EH (cell line): Measurements from ENCODE around the gene MYOM3.

Experiments used
- DNase-seq: peaks from one replicate; pipeline ENCODE4 v3.0.0-alpha.2; 2015; ENCODE audit warnings: low read depth

Gene MYOM3

DNA sequence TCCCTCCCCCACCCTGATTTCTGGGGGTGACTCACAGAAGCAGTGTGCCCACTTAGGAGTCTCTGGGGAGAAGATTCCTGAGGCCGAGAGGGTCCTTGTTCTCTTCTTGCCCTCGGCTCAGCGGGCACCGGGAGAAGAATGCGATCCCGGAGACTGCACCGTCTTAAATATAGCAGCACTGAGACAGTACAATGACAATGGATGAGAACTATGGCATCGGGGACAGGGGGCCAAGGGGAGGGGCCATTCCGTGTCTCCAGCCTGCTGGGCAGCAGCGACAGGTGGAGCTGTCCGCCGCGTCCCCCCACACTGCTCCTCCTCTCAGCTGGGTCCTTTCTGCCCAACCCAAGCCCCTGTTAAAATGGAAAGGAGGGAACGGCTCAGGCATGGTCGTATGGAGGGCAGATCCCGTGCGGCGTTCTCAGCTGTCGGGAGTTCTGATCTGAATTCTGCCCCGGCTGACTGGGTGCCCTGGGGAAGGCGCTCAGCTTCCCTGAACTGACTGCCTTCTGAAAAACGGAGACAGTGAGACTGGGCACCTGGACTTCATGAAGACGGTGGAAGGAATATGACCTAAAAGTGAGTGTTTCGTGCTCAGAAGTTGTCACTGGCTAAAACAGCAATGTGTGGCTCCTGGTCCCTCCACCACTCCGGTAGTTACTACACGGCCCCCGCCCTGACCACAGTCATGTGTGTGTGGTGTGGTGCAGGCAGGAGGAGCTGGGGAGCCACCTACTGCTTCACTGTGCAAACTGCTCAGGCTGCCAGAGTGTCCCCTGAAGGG lies at the start of gene MYOM3:
Gene MYOM3, minus strand, starts transcription at position 140 of the 784 bp plus-strand sequence. CDS start 3,499 bp downstream, outside the sequence.
- DNase-seq = peak; percentile 71

GRCh38 chr1:24161270-24161669 lies 49.3 kb upstream of the MYOM3 start:
- DNase-seq = no peak

DNA sequence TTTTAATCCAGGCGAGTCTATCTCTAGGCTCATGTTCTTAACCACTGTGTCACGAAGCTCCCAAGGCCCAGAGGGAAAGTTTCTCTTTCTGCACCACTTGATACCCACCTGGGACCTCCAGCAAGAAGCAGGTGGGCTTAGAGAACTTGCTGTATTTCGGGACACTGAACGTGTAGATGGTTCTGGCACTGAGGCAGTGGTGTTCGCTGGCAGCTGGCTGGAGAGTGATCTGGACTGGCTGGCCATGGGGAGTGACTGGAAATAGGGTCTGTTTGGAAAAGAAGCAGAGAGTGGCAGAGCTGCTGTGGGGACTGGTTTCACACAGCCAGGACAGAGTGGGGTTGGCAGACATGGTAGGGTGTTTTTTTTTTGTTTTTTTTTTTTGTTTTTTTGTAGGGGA lies 47.4 kb upstream of the MYOM3 start:
- no peak for DNase-seq

DNA sequence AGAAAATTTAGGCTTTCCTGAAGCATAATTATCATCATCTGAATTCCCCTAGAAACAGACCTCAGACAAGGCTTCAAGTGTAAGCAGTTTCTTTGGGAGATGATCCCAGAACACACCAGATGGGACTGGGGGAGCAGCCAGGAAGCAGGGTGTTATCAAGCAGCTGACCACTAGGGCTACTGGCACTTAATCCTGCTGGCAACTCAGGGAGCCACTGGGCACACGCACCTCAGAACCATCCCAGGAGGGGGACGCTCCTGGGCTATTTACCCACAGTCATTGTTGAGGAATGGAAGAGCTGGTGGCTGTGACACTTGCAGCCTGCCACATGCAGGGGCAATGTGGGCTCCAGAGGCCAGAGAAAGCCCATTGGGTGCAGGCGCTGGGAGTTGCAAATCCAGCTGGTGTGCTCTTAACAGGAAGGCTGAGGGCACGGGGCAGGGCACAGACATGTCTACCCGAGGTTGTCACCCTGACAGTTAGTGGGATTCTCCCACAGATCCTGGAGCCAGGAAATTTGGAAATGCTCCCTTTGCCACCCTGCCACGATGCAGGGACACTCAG lies 46.1 kb upstream of the MYOM3 start:
- DNase-seq = peak; percentile 15

GRCh38 chr1:24156542-24157260 lies 44.8 kb upstream of the MYOM3 start:
- DNase-seq = no peak

DNA sequence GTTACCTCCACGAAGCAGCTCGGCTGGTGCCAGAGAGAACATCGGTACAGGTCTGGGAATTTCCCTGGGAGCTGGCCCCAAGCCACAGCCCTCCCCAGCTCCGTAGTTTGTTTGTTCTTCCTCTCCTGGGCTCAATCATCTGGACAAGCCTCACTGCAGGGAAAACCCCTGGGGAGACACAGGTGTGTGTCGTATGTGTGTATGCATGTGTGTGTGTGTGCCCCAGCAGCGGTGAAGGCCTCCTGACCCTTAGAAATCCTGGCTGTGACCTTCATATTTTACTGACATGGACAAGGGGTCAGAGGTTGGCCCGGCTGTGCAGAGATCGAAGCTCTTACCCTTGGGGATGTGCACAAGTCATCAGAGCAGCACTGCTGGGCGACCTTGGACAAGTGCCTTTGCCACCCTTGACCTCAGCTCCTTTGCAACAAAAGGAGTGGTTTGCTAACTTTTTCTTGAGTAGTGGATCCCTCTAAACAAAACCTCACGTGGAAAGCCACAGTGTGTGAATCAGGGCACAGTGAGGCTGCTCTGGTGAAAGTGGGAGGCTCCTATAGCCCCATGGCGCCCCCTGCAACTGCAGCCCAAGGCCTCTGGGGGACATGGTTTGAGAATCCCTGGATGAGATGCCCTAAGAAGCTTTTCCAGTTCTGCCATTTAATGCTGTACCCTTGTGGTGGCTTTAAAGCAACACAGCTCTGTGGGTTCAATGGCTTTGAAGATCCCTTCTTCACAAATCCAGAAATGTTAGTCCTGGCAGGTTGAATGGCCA lies 43.3 kb upstream of the MYOM3 start:
- no peak for DNase-seq

- DNase-seq = no peak
These were observed 42.3 kb upstream of the MYOM3 start for GRCh38 chr1:24154215-24154614.

DNA sequence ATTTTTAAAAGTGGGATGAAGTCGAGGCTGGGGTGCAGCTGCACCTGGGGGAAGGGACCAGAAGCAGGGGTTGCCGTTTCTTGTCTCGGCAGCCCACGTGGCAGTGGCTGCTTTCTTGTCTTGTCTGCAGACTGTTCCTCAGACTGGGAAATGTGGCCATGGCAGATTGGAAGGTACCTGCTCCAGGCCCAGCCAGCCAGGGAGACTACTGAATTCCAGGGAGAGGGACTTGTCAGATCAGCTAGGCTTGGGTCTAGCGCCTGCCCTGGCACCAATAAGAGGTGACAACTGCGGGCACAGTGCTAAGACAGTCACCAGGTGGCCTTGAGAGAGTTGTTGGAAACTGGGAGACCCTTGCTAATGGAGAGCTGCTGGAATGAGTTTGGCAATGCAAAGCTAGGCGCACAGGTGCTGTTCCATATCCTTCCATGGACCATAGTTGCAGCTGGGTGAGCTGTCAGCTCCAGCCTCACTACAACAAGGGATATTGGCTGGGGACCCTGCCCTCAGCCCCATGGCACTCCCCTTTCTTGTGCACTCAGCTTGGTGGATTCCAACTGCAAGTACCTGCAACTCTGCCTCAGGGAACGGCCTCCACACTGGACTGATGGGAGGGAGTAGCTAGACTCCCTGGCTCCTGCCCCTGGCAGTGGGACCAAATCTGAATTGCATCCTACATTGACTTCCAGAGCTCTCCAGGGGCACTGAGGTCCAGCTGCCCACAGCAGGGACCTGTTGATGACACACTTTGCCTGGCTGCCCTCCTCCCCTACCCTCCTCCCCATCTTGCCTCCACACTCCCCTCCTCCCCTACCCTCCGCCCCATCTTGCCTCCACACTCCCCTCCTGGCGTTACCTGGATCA lies 40.9 kb upstream of the MYOM3 start:
- DNase-seq = no peak

- no peak for DNase-seq
These were observed 39.2 kb upstream of the MYOM3 start for GRCh38 chr1:24151175-24151533.

- peak; percentile 74 for DNase-seq
These were observed 38.6 kb upstream of the MYOM3 start for GRCh38 chr1:24150234-24151174.

- DNase-seq = peak; percentile 76
These were observed 37.9 kb upstream of the MYOM3 start for GRCh38 chr1:24149866-24150233.

GRCh38 chr1:24147816-24148215 lies 35.9 kb upstream of the MYOM3 start:
- no peak for DNase-seq

DNA sequence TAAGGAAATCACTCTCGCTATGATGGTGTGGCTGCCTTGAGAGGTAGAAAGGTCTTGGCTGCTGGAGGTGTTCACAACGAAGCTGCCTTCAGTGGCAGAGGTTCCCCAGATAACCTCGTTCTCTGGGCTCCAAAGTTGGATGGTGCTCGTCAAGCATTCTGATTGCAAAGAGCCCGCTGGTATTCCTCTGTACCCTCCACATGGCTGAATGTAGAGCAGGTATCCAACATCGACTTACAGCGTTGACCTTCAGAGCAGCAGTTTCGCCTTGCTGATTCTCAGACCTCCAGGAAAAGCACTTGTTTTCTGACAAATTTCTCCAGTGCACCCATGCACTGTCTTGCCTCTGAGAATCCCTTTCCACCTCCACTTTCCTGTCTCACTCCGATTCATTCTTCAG lies 35.3 kb upstream of the MYOM3 start:
- DNase-seq = no peak

DNA sequence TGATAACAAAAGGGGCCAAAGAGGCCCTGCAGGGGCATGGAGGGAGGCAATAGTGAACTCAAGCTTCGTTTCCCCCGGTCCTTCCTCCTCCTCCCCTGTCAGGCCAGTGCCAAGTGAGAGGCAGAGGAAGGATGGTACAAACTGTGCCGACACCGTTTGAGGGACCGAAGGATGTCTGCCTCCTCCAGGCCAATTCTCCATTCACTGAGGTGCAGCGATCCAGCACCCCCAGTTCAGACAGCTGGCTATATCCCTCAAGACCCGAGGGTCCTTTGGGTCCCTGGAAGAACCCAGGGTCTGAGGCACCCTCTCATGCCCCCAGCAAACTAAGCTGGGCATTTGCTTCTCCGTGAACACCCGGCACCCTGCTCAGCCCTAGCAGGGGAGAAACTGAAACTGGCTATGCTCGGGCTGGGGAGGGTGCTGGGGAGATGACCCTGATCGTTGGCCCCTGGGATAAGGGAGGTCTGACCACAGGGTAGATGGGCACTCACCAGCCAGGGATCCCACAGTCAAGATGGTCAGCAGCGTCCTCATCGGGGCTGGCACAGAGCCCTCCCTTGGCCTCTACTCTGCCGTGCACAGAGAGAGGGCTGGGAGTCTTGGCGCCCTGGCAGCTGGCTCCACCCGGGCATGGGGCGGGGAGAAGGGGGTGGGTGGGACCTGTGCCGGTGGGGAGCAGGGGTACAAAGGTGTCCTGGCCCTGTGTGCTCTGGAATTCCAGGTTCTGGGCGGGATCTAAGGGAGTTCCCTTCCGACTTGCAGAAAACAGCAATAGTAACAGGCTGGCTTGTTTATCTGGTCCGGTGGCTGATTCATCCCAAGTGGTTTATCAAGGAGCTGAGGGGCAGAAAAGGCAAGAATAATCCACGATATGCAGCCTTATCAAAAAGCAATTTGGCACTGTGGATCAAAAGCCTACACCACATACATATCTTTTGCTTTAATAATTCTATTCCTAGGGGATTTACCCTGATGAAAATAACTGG lies 30.9 kb upstream of the MYOM3 start, which contains the start of gene IL22RA1:
Gene IL22RA1, minus strand, starts transcription at position 595 of the 989 bp plus-strand sequence. Its CDS starts 58 bp downstream, at position 537.
- peak; percentile 17 for DNase-seq

DNA sequence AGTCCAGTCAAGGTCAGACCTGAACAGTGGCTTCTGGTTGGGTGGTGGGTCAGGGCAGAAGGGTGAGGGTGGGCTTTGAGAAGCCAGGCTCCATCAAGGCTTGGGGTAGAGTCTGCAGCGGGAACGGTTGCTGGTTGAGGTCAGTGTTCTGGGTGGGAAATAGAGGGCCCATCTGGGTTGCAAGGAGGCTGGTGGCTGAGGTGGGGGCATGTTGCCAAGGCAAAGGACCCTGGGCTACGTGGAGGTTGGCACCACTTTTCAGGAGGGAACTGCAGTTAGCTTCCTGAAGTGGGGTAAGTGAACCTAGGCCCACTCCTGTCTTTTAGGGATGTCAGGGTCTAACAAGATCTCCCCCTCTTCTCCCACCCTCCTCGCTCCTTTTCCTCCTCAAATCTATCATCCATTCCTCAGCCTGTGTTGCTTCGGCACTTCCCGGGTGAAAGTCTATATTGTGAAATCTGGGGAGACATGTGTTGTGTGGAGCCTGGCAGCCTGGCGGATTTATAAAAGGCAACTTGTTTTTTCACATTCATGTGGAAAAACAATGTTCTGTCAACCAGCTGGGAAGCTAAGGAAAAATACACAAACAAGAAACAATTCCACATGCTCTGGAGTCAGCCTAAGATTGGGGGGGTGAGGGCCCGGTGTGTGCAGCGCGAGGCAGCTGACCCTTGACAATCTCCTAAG lies 29.5 kb upstream of the MYOM3 start:
- DNase-seq = no peak

DNA sequence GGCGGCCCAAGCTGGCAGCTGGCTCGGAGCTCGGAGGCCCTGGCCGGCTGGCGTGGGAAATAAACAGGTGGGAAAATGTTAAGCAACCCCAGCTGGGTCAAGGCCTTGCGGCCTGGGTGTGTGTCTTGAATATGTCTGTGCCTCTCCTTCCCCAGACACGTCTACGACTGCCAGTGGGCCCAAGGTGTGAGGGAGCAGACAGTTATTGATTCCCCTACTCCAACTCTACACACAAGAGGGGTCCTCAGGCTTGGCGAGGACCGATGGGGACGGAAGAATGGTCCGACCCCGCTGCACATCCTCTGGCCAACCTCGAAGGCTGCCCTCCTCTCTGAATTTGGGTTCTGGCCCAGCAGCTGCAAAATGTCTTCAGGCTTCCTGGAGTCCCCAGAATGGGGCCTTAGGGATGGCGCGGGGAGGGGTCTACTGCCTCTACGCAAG lies 28.8 kb upstream of the MYOM3 start:
- no peak for DNase-seq

- DNase-seq = no peak
These were observed 28.0 kb upstream of the MYOM3 start for GRCh38 chr1:24139841-24140425.

DNA sequence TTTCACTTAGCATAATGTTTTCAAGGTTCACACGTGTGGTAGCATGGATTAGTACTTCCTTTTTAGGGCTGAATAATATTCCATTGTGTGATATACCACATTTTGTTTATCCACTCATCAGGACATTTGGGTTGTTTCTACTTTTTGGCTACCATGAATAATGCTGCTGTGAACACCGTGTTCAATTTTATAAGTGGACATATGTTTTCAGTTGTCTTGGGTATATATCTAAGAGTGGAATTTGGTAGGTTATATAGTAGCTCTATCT lies 27.2 kb upstream of the MYOM3 start:
- no peak for DNase-seq
